HEK293 (cell line): ENCODE measurements around the gene TFDP3.

ENCODE experiments used
- CTCF ChIP-seq: fragments of 450-650 bp; formaldehyde crosslinking; IDR thresholded peaks from 2 replicates; pipeline ENCODE4 v1.5.1; 2016; ENCODE audit warnings: missing biosample characterization, missing genetic modification characterization
- ZBTB7A ChIP-seq: fragments of 450-650 bp; formaldehyde crosslinking; IDR thresholded peaks from 2 replicates; pipeline ENCODE4 v1.5.1; 2016; ENCODE audit warnings: low read depth, missing biosample characterization, missing genetic modification characterization
- ZNF223 ChIP-seq: fragments of 450-650 bp; formaldehyde crosslinking; IDR thresholded peaks from 2 replicates; pipeline ENCODE4 v1.5.1; 2016; ENCODE audit warnings: missing biosample characterization, missing genetic modification characterization
- ZSCAN30 ChIP-seq: fragments of 450-650 bp; IDR thresholded peaks from 2 replicates; pipeline ENCODE4 v1.5.1; 2018; ENCODE audit warnings: missing biosample characterization, mild to moderate bottlenecking, missing genetic modification characterization, moderate library complexity
- TF ChIP-seq, protein P1 (sequence below): fragments of 450-650 bp; formaldehyde crosslinking; IDR thresholded peaks from 2 replicates; pipeline ENCODE4 v1.5.1; 2016; ENCODE audit warnings: missing biosample characterization, missing genetic modification characterization
- TF ChIP-seq, protein P2 (sequence below): fragments of 450-650 bp; formaldehyde crosslinking; IDR thresholded peaks from 2 replicates; pipeline ENCODE4 v1.5.1; 2016; ENCODE audit warnings: missing biosample characterization, missing genetic modification characterization

DNA sequence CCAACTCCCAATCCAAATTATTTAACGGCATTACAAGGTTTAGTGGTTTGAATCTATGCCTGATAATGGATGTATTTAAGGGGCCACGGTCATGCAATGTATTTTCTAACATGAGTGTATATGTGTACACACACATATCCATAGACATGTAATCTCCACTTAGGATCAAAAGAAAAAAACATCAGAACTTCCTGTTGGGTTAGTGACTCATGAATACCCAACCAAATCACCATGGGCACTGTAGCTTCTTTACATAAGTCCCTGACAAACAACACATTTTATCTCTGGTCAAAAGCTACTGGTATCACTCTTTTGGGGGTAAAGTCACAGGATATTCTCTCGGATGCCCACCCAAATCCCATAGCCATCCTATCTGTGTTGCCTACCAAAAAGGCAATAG is 36.5 kb upstream of the TFDP3 start:
- TF ChIP-seq ZSCAN30 (tag by site-specific recombination) (no peak), ZBTB7A (tag by site-specific recombination) (no peak), ZNF223 (no peak), CTCF (tag by site-specific recombination) (no peak)
- TF ChIP-seq, protein P1, sequence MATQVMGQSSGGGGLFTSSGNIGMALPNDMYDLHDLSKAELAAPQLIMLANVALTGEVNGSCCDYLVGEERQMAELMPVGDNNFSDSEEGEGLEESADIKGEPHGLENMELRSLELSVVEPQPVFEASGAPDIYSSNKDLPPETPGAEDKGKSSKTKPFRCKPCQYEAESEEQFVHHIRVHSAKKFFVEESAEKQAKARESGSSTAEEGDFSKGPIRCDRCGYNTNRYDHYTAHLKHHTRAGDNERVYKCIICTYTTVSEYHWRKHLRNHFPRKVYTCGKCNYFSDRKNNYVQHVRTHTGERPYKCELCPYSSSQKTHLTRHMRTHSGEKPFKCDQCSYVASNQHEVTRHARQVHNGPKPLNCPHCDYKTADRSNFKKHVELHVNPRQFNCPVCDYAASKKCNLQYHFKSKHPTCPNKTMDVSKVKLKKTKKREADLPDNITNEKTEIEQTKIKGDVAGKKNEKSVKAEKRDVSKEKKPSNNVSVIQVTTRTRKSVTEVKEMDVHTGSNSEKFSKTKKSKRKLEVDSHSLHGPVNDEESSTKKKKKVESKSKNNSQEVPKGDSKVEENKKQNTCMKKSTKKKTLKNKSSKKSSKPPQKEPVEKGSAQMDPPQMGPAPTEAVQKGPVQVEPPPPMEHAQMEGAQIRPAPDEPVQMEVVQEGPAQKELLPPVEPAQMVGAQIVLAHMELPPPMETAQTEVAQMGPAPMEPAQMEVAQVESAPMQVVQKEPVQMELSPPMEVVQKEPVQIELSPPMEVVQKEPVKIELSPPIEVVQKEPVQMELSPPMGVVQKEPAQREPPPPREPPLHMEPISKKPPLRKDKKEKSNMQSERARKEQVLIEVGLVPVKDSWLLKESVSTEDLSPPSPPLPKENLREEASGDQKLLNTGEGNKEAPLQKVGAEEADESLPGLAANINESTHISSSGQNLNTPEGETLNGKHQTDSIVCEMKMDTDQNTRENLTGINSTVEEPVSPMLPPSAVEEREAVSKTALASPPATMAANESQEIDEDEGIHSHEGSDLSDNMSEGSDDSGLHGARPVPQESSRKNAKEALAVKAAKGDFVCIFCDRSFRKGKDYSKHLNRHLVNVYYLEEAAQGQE (tag by site-specific recombination) = no peak
- TF ChIP-seq, protein P2, sequence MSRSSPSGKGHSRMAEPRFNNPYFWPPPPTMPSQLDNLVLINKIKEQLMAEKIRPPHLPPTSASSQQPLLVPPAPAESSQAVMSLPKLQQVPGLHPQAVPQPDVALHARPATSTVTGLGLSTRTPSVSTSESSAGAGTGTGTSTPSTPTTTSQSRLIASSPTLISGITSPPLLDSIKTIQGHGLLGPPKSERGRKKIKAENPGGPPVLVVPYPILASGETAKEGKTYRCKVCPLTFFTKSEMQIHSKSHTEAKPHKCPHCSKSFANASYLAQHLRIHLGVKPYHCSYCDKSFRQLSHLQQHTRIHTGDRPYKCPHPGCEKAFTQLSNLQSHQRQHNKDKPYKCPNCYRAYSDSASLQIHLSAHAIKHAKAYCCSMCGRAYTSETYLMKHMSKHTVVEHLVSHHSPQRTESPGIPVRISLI = no peak
